HG03066 (cell line): Measurements from ENCODE around the gene PTPRT.

Experiments used
- ATAC-seq: cut with Tn5 transposase; IDR thresholded peaks from one replicate; pipeline ENCODE4 v1.9.1; 2021; ENCODE audit warnings: low read depth; ENCODE audit not compliant: unreplicated experiment

The PTPRT gene

GRCh38 chr20:42441864-42442331, 747.8 kb downstream of the PTPRT start:
- no peak for ATAC-seq

GRCh38 chr20:42441196-42441863, 748.4 kb downstream of the PTPRT start:
- no peak for ATAC-seq

GRCh38 chr20:42435230-42435629, 754.5 kb downstream of the PTPRT start:
- peak; percentile 88 for ATAC-seq

GRCh38 chr20:42432496-42433334, 757.0 kb downstream of the PTPRT start:
- no peak for ATAC-seq

GRCh38 chr20:42430598-42430997, 759.1 kb downstream of the PTPRT start:
- no peak for ATAC-seq

GRCh38 chr20:42429761-42430458, 759.8 kb downstream of the PTPRT start:
- no peak for ATAC-seq

- no peak for ATAC-seq
These were observed 769.7 kb downstream of the PTPRT start for GRCh38 chr20:42419814-42420532.

- no peak for ATAC-seq
These were observed 782.9 kb downstream of the PTPRT start for GRCh38 chr20:42406826-42407225.

GRCh38 chr20:42402455-42402854, 787.3 kb downstream of the PTPRT start:
- no peak for ATAC-seq

- ATAC-seq, result no peak
These were observed 788.1 kb downstream of the PTPRT start for GRCh38 chr20:42401613-42402012.

GRCh38 chr20:42399802-42400201, 789.9 kb downstream of the PTPRT start:
- ATAC-seq, result no peak

- ATAC-seq, result no peak
These were observed 797.3 kb downstream of the PTPRT start for GRCh38 chr20:42392442-42392841.

- ATAC-seq, result no peak
These were observed 797.9 kb downstream of the PTPRT start for GRCh38 chr20:42391807-42392206.

GRCh38 chr20:42380287-42380686, 809.4 kb downstream of the PTPRT start:
- no peak for ATAC-seq

- no peak for ATAC-seq
These were observed 810.3 kb downstream of the PTPRT start for GRCh38 chr20:42379385-42379784.

- no peak for ATAC-seq
These were observed 810.9 kb downstream of the PTPRT start for GRCh38 chr20:42378826-42379225.

GRCh38 chr20:42376131-42376530, 813.6 kb downstream of the PTPRT start:
- ATAC-seq, result no peak

GRCh38 chr20:42373049-42373448, 816.7 kb downstream of the PTPRT start:
- no peak for ATAC-seq

- ATAC-seq, result no peak
These were observed 819.6 kb downstream of the PTPRT start for GRCh38 chr20:42370075-42370474.

GRCh38 chr20:42368910-42369309, 820.8 kb downstream of the PTPRT start:
- no peak for ATAC-seq

- no peak for ATAC-seq
These were observed 823.1 kb downstream of the PTPRT start for GRCh38 chr20:42366626-42367025.
